NOMO-1 treated with dmso at 0.1 percent for 144 hours (cell line): ENCODE data around the gene OPCML.

ENCODE experiments used
- DNase-seq: peaks from one replicate; lab custom pipeline; 2025; ENCODE audit not compliant: unreplicated experiment; lab: John Stamatoyannopoulos, UW

Gene OPCML

DNA sequence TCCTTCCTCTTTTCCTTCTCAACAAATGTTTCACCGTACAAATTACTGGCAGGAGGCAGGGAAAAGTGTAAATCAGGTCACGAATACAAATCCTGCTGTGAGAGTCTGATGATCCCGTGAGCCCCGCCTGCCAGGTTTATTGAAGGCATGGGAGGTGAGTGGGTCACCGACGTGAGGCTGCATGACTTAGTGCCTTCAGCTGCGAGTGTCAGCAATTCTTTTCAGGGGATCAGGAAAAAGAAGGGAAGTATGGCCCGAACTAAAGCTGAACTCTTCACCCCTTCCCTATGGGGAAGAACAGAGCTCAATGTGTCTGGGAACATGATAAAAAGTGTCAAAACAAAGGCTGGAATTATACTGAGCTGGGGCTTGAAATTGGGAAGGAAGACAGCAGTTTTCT lies 166.2 kb downstream of the OPCML start:
- no peak for DNase-seq

GRCh38 chr11:133362916-133363315 lies 169.4 kb downstream of the OPCML start:
- DNase-seq: no peak

- DNase-seq: no peak
These were observed 170.1 kb downstream of the OPCML start for GRCh38 chr11:133362156-133362555.

DNA sequence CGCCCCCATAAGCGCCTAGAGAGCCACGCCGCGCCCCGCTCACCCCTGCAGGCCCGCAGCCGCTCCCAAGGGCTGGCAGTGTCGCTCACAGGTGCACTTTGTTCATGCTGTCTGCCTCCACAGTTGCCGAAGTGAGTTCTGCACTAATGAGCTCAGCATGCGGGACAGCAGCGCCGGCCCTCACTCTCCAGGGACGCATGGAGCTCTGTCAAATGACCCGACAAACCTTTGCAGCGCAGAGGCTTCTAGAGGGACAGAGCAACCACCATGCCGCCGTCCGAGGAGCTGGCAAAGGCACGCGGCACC lies 170.7 kb downstream of the OPCML start:
- no peak for DNase-seq

DNA sequence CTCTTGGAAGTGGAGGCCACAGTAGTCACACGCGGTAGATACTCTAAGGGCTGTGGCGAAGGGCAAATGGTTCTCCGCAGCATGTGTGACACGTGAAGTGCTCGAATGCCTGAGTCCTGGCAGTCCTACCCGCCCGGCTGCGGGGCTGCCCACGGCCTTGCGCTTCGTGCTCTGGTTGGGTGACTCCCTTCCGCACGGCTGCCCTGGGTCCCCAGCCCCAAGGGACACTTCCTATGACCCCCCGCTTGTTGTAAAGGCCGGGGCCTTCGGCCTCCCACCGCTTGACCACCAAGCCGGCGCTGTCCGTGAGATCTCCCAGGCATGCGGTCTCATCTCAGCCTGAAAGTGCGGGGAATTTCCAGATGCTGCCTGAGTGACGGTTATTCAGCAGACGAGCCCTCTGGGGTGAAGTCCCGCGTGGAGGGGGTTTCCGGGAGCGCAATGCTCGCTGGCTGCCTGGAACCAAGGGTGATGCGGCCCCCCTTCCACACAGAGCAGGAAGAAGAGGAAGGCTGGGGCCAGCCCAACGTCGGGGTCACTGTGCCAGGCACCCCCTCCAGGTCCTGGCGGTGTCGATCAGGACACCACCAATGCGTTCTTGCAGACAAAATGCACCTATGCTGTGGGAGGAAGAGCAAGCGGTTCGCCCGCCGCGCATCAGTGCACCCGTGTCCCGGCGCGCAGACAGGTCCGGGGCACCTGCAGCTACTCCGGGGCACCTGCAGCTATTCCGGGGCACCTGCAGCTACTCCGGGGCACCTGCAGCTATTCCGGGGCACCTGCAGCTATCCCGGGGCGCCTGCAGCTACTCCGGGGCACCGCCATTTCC lies 171.2 kb downstream of the OPCML start:
- no peak for DNase-seq

GRCh38 chr11:133355095-133355494 lies 177.2 kb downstream of the OPCML start:
- DNase-seq: no peak

DNA sequence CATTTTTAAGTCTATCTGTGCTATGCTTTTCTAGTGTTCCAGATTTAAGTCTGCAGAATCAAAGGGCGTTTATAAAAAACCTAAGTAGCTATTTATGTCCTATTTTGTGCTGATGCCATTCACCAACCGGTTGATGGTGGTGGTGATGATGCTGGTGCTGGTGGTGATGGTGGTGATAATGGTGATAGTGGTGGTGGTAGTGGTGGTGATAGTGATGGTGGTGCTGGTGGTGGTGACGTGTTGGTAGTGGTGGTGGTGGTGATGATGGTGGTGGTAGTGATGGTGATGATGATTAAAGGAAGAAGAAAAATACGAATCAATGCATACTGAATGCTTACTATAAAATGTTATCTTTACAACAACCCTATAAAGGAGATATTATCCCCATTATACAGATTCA lies 178.2 kb downstream of the OPCML start:
- DNase-seq: no peak

GRCh38 chr11:133350045-133350444 lies 182.3 kb downstream of the OPCML start:
- DNase-seq: no peak

GRCh38 chr11:133347988-133348387 lies 184.3 kb downstream of the OPCML start:
- no peak for DNase-seq

- DNase-seq: no peak
These were observed 186.2 kb downstream of the OPCML start for GRCh38 chr11:133346137-133346536.

- DNase-seq: no peak
These were observed 188.3 kb downstream of the OPCML start for GRCh38 chr11:133343951-133344350.

- no peak for DNase-seq
These were observed 192.7 kb downstream of the OPCML start for GRCh38 chr11:133339495-133340140.

- no peak for DNase-seq
These were observed 193.7 kb downstream of the OPCML start for GRCh38 chr11:133338588-133338987.

GRCh38 chr11:133337951-133338418 lies 194.3 kb downstream of the OPCML start:
- no peak for DNase-seq

DNA sequence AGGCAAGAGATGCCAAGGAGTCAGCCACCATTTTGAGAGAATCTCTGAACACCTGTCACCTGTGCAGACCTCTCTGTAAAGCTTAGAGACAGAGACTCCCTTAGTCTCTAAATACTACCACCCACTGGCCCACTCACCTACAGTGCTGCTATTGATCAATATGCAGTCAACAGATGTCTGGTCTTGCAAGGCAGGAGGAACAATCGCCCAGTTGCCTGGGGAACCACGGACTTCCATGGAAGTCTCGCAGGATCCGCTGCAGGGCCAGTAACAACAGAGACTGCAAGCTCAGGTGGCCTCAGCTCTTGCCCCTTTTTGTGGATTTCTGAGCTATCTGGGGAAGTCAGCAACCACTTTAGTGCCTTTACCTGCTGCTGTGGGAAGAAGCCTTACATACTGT lies 195.1 kb downstream of the OPCML start:
- DNase-seq: no peak

GRCh38 chr11:133331031-133331430 lies 201.3 kb downstream of the OPCML start:
- no peak for DNase-seq

DNA sequence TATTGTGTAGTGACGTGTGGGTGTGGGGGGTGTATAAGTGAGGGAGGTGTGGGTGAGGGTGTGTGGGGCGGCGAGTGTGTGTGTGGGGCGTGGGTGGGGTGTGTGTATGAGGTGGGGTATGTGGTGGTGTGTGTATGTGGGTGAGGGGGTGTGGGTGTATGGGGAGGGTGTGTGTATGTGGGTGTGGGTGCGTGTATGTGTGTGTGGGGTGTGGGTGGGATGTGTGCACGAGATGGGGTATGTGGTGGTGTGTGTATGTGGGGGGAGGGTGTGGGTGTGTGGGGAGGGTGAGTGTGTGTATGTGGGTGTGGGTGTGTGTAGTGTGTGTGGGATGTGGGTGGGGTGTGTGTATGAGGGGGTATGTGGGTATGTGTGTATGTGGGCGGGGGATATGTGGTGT lies 205.5 kb downstream of the OPCML start:
- no peak for DNase-seq

- DNase-seq: no peak
These were observed 206.0 kb downstream of the OPCML start for GRCh38 chr11:133326332-133326731.

- DNase-seq: no peak
These were observed 206.6 kb downstream of the OPCML start for GRCh38 chr11:133325711-133326110.

GRCh38 chr11:133323354-133323753 lies 208.9 kb downstream of the OPCML start:
- DNase-seq: no peak

GRCh38 chr11:133318221-133318620 lies 214.1 kb downstream of the OPCML start:
- no peak for DNase-seq

DNA sequence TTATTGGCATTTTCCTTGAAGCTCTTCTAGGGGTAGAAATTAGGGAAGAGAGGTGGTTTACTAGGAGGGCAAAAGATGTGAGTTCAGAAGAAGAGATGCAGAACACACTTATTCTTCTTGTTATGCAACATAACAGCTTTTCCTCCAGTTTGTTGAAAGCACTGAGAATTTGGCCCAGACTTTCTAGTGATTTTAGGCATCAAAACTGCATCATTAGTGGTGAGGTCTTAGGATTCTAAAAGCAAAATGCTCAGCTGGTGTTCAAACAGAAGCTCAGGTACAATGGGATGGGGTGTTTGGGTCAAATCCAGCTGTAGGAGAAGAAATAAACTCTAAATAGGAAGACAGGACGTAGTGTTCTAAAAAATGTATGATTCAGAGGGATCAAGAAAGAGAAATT lies 221.1 kb downstream of the OPCML start:
- DNase-seq: no peak

GRCh38 chr11:133306019-133306418 lies 226.3 kb downstream of the OPCML start:
- no peak for DNase-seq
